ENCODE measurements around the gene NELL1.

- TF ChIP-seq GATA3 (IDR thresholded peaks at IDR 0.05; ENCODE audit: low read depth, low read length), result no peak
- TF ChIP-seq GATA2 (IDR thresholded peaks at IDR 0.05; ENCODE audit: low read depth, low read length), result no peak
Measured at GRCh38 chr11:20874358-20874757, 205.0 kb downstream of the NELL1 start.
